CD4-positive, CD25-positive, alpha-beta regulatory T cell (primary cell): ENCODE results near the gene MEG3. TPM values are rescaled to one million over a fixed set of nuclear protein-coding genes. Genes with fewer than 3 reads are reported as not detected.

Source experiments
- ATAC-seq, 2 donors: fragments of 150-1000 bp; cut with Tn5 transposase; one replicate each; pipeline ENCODE4 v1.10.0; 2021; ENCODE audit warnings: low read depth in 2 of 2, moderate number of reproducible peaks in 2 of 2, moderate library complexity in 1 of 2
- DNase-seq, 3 donors: peaks; one replicate each; pipeline versions ENCODE4 v3.0.0 to v3.0.0-alpha.2; 2012 to 2022; ENCODE audit warnings: mixed read lengths in 1 of 3
- H3K27ac ChIP-seq: one replicate; pipeline ENCODE4 v1.7.0; 2013; ENCODE audit warnings: mild to moderate bottlenecking, low read length; ENCODE audit not compliant: insufficient read depth, poor library complexity, severe bottlenecking
- H3K27me3 ChIP-seq: one replicate; pipeline ENCODE4 v1.7.0; 2013; ENCODE audit warnings: low read length; ENCODE audit not compliant: control insufficient read depth, insufficient read depth
- H3K36me3 ChIP-seq: one replicate; pipeline ENCODE4 v1.7.0; 2013; ENCODE audit warnings: mild to moderate bottlenecking, low read length, moderate library complexity; ENCODE audit not compliant: control insufficient read depth, insufficient read depth
- H3K4me1 ChIP-seq: 2 replicates; pipeline ENCODE4 v1.7.0; 2013; ENCODE audit warnings: mild to moderate bottlenecking, low read length; ENCODE audit not compliant: insufficient read depth, control insufficient read depth, poor library complexity, severe bottlenecking
- H3K4me3 ChIP-seq: one replicate; pipeline ENCODE4 v1.7.0; 2013; ENCODE audit warnings: low read depth, mild to moderate bottlenecking, low read length, moderate library complexity
- H3K9me3 ChIP-seq, 2 experiments: 1 replicate in 1 of 2; 2 replicates in 1 of 2; pipeline ENCODE4 v1.7.0; 2013; ENCODE audit warnings: low read length in 2 of 2, mild to moderate bottlenecking in 1 of 2, moderate library complexity in 1 of 2; ENCODE audit not compliant: control insufficient read depth in 2 of 2
- H3K27ac Mint-ChIP-seq, 3 donors: one replicate each; pipeline ENCODE4 v1.8.0; 2020 to 2022; ENCODE audit warnings: mild to moderate bottlenecking in 3 of 3, mixed read lengths in 3 of 3, moderate library complexity in 2 of 3
- H3K27me3 Mint-ChIP-seq: one replicate; pipeline ENCODE4 v1.8.0; 2022; ENCODE audit warnings: mild to moderate bottlenecking, mixed read lengths
- H3K36me3 Mint-ChIP-seq: one replicate; pipeline ENCODE4 v1.8.0; 2020; ENCODE audit warnings: mixed read lengths
- H3K4me1 Mint-ChIP-seq, 4 donors: one replicate each; pipeline ENCODE4 v1.8.0; 2020 to 2022; ENCODE audit warnings: mixed read lengths in 4 of 4, mild to moderate bottlenecking in 1 of 4
- H3K4me3 Mint-ChIP-seq, 4 donors: one replicate each; pipeline ENCODE4 v1.8.0; 2020 to 2022; ENCODE audit warnings: mild to moderate bottlenecking in 4 of 4, mixed read lengths in 4 of 4, moderate library complexity in 3 of 4
- H3K9me3 Mint-ChIP-seq, 7 donors: one replicate each; pipeline ENCODE4 v1.8.0; 2020 to 2022; ENCODE audit warnings: mixed read lengths in 7 of 7, mild to moderate bottlenecking in 3 of 7, moderate library complexity in 2 of 7
- polyA plus RNA-seq, 4 donors: library from polyadenylated mRNA; unstranded; fragments of 300-500 nt; fragmentation: Illumina TruSeq; gene quantifications; one replicate each; pipeline ENCODE4 v1.2.3, GENCODE V29; 2021
- total RNA-seq: library from RNA; stranded (reverse); gene quantifications from one replicate; pipeline ENCODE4 v1.2.3, GENCODE V29; 2022

The MEG3 gene
- total and polyA plus RNA-seq, 5 donors from 2014 or later: 0.10 TPM; not detected in 4

DNA sequence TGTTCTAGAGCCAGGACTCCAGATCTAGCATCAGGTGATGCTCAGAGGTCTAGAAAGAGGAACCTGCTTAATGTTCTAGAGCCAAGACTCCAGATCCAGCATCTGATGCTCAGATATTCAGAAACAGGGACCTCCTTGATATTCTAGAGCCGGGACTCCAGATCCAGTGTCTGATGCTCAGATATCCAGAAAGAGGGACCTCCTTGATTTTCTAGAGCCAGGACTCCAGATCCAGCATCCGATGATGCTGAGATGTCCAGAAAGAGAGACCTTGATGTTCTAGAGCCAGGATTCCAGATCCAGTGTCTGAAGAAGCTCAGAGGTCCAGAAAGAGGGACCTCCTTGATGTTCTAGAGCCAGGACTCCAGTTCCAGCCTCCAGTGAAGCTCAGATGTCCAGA is 36.9 kb downstream of the MEG3 start:
- no peak overlapping the region for H3K4me3 Mint-ChIP-seq
- DNase-seq (no peak), ATAC-seq (no peak)
- H3K4me1 Mint-ChIP-seq: no peaks in the 10 kb centered on the region
- H3K4me1 ChIP-seq: no peaks in the 10 kb centered on the region
- H3K36me3 ChIP-seq: no peaks in the 10 kb centered on the region
- no peaks in the 10 kb centered on the region for H3K27me3 Mint-ChIP-seq
- H3K27ac Mint-ChIP-seq: no peak overlapping the region
- H3K27ac ChIP-seq: no peak overlapping the region
- H3K4me3 ChIP-seq: no peak overlapping the region
- H3K27me3 ChIP-seq: no peaks in the 10 kb centered on the region
- peaks cover 0 to 2% (median 0%) of the 10 kb centered on the region in 7 donors for H3K9me3 Mint-ChIP-seq
- no peaks in the 10 kb centered on the region for H3K36me3 Mint-ChIP-seq
- H3K9me3 ChIP-seq: no peaks in the 10 kb centered on the region

DNA sequence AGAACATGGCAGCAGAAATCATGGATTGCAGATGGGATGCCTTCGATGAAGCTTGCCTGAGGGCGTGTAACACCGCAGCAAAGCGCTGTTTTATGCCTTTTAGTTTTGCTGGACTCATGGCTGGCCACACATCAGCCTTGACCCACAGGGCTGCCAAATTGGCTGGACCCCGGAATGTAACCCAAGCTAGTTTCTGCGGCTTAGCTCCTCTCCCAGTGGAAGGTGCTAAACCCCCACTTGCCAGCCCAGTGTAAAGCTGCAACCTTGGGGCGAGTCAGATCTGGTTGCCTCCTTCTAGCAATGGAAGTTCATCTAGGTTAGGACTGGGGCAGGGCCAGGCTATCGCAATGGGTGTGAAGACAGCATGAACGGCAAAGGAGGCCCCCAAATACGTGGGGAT is 38.3 kb downstream of the MEG3 start:
- H3K4me3 Mint-ChIP-seq: no peak overlapping the region
- no peaks in the 10 kb centered on the region for H3K27me3 Mint-ChIP-seq
- H3K4me3 ChIP-seq: no peak overlapping the region
- H3K27ac Mint-ChIP-seq: no peak overlapping the region
- no peak for ATAC-seq
- H3K36me3 ChIP-seq: no peaks in the 10 kb centered on the region
- peaks cover 0 to 2% (median 0%) of the 10 kb centered on the region in 7 donors for H3K9me3 Mint-ChIP-seq
- H3K4me1 Mint-ChIP-seq: no peaks in the 10 kb centered on the region
- no peaks in the 10 kb centered on the region for H3K4me1 ChIP-seq
- no peaks in the 10 kb centered on the region for H3K9me3 ChIP-seq
- no peaks in the 10 kb centered on the region for H3K27me3 ChIP-seq
- H3K36me3 Mint-ChIP-seq: no peaks in the 10 kb centered on the region
- H3K27ac ChIP-seq: no peak overlapping the region
- DNase-seq: no peak

DNA sequence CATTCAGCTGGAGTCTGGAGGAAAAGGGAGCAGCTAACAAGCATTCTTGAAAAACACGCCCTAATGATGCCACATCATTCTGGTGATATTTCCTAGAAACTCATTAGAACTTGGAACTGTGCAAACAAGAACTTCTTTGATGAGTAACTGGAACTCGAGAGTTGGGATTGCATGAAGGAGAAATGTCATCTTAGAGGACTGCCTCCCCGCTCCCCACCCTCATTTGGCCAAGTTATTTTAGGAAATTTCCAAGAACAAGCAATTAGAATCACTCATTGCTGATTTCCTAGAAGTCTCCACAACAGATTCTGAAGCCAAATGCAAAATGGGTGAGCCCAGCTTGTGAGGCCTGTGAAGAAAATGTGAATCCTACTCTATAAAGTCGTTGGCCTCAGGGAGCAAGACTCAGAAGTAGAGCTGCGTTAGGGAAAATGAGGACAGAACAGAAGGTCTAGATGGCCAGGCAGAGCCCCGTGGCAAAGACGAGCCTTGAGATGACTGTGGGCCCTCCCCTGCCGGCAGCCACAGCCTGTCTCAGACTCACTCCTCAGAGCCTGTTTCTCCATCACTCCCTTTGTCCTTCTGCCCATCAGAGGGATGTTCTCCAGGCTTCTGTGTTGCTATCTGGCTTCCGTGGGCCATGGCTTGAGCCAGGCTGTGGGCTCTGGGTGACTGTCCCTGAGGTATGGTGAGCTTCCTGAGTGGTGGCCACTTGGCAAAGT is 39.2 kb downstream of the MEG3 start:
- no peak overlapping the region for H3K4me3 ChIP-seq
- no peaks in the 10 kb centered on the region for H3K4me1 ChIP-seq
- no peak overlapping the region for H3K27ac Mint-ChIP-seq
- no peaks in the 10 kb centered on the region for H3K9me3 Mint-ChIP-seq
- H3K27me3 Mint-ChIP-seq: no peaks in the 10 kb centered on the region
- no peak overlapping the region for H3K27ac ChIP-seq
- no peak overlapping the region for H3K4me3 Mint-ChIP-seq
- ATAC-seq: no peak
- no peaks in the 10 kb centered on the region for H3K36me3 ChIP-seq
- no peaks in the 10 kb centered on the region for H3K4me1 Mint-ChIP-seq
- no peaks in the 10 kb centered on the region for H3K9me3 ChIP-seq
- no peaks in the 10 kb centered on the region for H3K27me3 ChIP-seq
- no peak for DNase-seq
- no peaks in the 10 kb centered on the region for H3K36me3 Mint-ChIP-seq

DNA sequence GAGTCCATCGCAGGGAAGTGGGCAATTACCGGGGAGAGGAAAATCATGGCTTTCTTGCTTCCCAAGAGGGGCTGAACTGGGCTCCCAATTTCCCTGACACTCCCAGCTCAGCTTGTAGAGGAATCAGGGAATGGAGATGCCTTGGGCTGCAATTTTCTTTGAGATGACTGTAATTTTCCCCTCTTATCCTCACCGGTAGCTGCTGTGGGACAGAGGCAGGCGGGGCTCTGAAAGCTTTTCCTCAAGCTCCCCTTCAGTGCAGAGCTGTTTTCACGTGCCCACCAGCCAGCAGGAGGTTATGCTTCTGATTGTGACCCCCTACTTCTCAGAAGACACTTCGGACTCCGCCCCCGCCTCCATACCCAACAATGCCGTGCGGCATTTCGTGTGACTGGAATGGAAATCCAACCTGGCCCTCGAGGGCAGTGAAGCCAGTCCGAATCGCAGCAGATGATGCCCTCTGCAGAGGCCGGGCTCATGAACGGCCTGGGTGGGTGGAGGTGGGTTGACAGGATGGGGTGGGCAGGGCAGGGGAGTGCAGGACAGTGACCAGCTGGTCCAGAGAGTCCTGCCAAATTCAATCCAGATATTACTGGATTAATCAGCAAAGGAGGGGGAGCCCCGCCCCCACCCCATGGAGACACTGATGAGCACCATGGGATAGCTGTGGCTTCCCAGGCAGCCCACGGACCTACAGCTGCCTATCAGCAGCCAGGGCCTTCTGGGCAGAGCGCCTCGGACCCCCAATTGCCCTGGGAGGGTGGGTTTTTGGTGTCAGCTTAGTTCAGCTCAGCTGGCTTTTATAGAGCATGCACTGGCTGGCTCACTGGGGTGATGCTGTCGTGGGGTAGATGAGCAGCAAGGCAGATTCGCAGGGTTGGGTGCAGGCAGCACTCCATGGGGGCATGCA is 40.0 kb downstream of the MEG3 start:
- no peak for ATAC-seq
- H3K27me3 Mint-ChIP-seq: no peaks in the 10 kb centered on the region
- Histone ChIP-seq H3K4me1 (no peaks in the 10 kb centered on the region), H3K36me3 (no peaks in the 10 kb centered on the region), H3K9me3 (no peaks in the 10 kb centered on the region), H3K4me3 (no peak overlapping the region), H3K27me3 (no peaks in the 10 kb centered on the region), H3K27ac (no peak overlapping the region)
- H3K4me3 Mint-ChIP-seq: no peak overlapping the region
- H3K36me3 Mint-ChIP-seq: no peaks in the 10 kb centered on the region
- H3K4me1 Mint-ChIP-seq: no peaks in the 10 kb centered on the region
- DNase-seq: no peak
- no peak overlapping the region for H3K27ac Mint-ChIP-seq
- H3K9me3 Mint-ChIP-seq: no peaks in the 10 kb centered on the region

DNA sequence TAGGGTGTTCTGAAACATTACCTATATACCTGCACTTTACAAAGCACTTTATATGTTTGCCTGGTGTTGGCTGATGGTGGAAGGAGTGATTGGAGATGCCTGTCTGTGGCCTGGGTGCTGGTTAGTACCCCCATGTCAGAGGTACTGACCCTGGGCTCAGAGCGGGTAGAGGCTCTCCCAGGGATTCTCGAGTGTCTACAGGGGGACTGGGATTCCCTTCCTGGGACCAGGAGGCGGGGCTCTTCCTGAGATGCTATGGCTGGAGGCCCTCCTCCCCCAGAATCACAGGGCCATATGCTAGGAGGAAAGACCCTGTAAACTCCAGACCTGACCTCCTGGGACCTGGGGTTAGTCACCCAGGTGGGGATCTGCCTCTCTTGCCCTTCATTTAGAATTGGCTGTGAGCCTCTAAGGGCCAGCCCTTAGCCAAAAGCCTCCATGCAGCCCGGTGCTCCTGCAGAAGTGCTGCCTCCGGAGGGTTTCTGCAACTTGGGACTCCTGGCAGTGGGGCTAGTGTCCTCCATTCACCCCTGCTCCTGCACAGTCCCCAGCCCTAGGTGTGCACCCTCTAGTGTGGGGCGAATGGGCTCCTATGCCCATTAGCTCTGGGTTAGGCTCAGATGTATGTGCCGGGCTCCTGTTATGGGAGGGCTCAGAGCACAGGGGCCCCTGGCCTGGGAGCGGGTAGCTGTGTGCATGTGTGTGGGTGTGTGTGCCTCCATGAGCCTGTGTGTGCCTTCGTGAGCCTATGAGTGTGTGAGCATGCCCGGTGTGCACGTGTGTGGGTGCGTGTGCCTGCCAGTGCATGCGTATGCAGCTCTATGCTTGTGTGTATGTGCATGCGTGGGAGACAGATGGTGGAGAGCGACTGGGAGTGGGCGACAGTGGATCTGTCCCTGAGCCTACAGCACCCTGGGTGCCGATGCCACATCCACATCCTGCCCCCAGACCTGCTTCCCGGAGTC is 41.0 kb downstream of the MEG3 start:
- ATAC-seq (no peak), DNase-seq (no peak)
- H3K9me3 ChIP-seq: no peaks in the 10 kb centered on the region
- no peaks in the 10 kb centered on the region for H3K4me1 Mint-ChIP-seq
- H3K4me1 ChIP-seq: no peaks in the 10 kb centered on the region
- H3K4me3 ChIP-seq: no peak overlapping the region
- H3K4me3 Mint-ChIP-seq: no peak overlapping the region
- no peaks in the 10 kb centered on the region for H3K36me3 ChIP-seq
- no peak overlapping the region for H3K27ac ChIP-seq
- H3K27me3 ChIP-seq: no peaks in the 10 kb centered on the region
- peaks cover 0 to under 1% (median 0%) of the 10 kb centered on the region in 7 donors for H3K9me3 Mint-ChIP-seq
- H3K36me3 Mint-ChIP-seq: no peaks in the 10 kb centered on the region
- no peaks in the 10 kb centered on the region for H3K27me3 Mint-ChIP-seq
- no peak overlapping the region for H3K27ac Mint-ChIP-seq

DNA sequence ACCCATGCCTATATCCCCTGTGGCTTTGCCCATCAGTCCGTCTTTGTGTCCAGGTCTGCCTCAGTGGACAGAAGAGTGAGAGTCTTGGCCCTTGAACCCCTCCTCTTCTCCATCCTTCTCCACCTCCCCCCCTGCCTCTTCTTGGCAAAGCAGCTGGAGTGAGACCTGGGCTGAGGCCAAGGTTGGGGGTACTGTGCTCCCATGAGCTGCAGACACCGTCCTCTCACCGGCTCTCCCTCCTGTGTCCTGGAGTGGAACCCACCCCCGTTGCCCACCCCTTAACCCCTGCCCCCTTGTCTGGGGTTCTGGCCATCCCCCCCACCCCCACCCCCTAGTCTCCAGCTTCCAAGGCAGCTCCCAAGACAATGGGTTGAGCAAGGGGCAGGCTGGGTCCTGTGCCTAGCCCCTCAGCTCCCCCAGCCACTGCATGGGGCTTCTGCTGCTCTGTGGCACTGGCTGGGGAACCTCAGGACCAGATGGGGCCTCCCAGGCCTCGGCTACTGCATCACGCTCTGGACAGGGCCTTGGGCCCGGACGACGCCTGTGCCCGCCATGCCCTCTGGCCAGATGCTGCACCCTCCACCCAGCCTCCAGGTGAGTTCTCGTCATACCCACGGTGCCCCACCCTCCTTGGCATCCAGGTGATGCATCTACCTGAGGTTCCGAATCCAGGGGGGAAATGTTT is 41.9 kb downstream of the MEG3 start:
- ATAC-seq (no peak), DNase-seq (no peak)
- Histone ChIP-seq H3K4me1 (no peaks in the 10 kb centered on the region), H3K9me3 (no peaks in the 10 kb centered on the region), H3K27me3 (no peaks in the 10 kb centered on the region), H3K27ac (no peak overlapping the region), H3K4me3 (no peak overlapping the region), H3K36me3 (no peaks in the 10 kb centered on the region)
- H3K27ac Mint-ChIP-seq: no peak overlapping the region
- H3K4me1 Mint-ChIP-seq: no peaks in the 10 kb centered on the region
- H3K36me3 Mint-ChIP-seq: no peaks in the 10 kb centered on the region
- peaks cover 0 to 3% (median 0%) of the 10 kb centered on the region in 7 donors for H3K9me3 Mint-ChIP-seq
- H3K4me3 Mint-ChIP-seq: no peak overlapping the region
- H3K27me3 Mint-ChIP-seq: no peaks in the 10 kb centered on the region
